NB4 (cell line): ENCODE results near the gene MECP2.

Experiments used
- DNase-seq: peaks from one replicate; pipeline ENCODE4 v3.0.0; 2010; ENCODE audit warnings: low read depth
- H3K4me3 ChIP-seq: one replicate; pipeline ENCODE4 v1.5.1; 2011; ENCODE audit warnings: mild to moderate bottlenecking, low read depth, low read length, moderate library complexity
- CTCF ChIP-seq: IDR thresholded peaks from one replicate; pipeline ENCODE4 v1.5.1; 2012; ENCODE audit warnings: low read depth, low read length
- MAX ChIP-seq: IDR thresholded peaks from 2 replicates; pipeline ENCODE4 v1.6.1; 2011; ENCODE audit warnings: low read depth, low read length
- MYC ChIP-seq: IDR thresholded peaks from 2 replicates; pipeline ENCODE4 v1.6.1; 2011; ENCODE audit warnings: low read depth, low read length
- POLR2A ChIP-seq: IDR thresholded peaks from 2 replicates; pipeline ENCODE4 v1.6.1; 2011; ENCODE audit warnings: mild to moderate bottlenecking; ENCODE audit not compliant: insufficient read length; ENCODE audit errors: extremely low read depth

MECP2 gene

GRCh38 chrX:154058214-154058997 is 39.1 kb downstream of the MECP2 start:
- H3K4me3 ChIP-seq, result no peak overlapping the region
- no peak for DNase-seq
- TF ChIP-seq POLR2A (no peak), MAX (no peak), MYC (no peak), CTCF (no peak)

GRCh38 chrX:154057791-154058190 is 39.7 kb downstream of the MECP2 start:
- no peak overlapping the region for H3K4me3 ChIP-seq
- DNase-seq, result peak; percentile 45
- TF ChIP-seq POLR2A (no peak), MYC (no peak), MAX (no peak), CTCF (no peak)

GRCh38 chrX:154056770-154057241 is 40.7 kb downstream of the MECP2 start:
- DNase-seq, result peak; percentile 75
- no peak overlapping the region for H3K4me3 ChIP-seq
- TF ChIP-seq CTCF, result no peak
- peak; percentile 84 for TF ChIP-seq MYC
- no peak for TF ChIP-seq POLR2A
- peak; percentile 81 for TF ChIP-seq MAX

GRCh38 chrX:154051201-154051810 is 46.2 kb downstream of the MECP2 start:
- no peak overlapping the region for H3K4me3 ChIP-seq
- TF ChIP-seq MYC, result no peak
- TF ChIP-seq CTCF, result peak; percentile 75
- peak; percentile 67 for DNase-seq

GRCh38 chrX:154050113-154050495 is 47.4 kb downstream of the MECP2 start:
- DNase-seq, result no peak
- TF ChIP-seq CTCF (no peak), POLR2A (no peak), MAX (no peak), MYC (no peak)

More at GRCh38 chrX:154050113-154050495, 47.4 kb downstream of the MECP2 start:
- H3K4me3 ChIP-seq, result no peak overlapping the region
